ENCODE measurements around the gene RBMS3.

DNA sequence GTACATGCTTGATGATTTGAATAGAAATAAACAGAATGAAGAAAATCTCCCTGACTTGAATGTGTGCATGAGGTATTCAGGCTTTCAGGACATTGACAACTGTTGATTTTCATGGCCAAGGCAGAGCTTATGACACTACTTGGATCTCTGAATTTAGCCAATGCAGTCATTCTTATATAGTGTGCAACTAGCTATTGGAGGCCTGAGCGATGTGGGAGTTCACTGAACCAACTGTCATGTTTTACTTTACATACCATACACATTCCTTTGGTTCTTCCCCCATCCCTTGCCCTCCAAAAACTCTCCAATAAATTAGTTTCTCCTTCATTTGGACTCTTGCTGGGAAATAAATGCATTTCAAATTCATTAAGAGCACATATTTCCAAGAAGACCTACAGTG lies 460.4 kb downstream of the RBMS3 start:
- TF ChIP-seq, protein P1, sequence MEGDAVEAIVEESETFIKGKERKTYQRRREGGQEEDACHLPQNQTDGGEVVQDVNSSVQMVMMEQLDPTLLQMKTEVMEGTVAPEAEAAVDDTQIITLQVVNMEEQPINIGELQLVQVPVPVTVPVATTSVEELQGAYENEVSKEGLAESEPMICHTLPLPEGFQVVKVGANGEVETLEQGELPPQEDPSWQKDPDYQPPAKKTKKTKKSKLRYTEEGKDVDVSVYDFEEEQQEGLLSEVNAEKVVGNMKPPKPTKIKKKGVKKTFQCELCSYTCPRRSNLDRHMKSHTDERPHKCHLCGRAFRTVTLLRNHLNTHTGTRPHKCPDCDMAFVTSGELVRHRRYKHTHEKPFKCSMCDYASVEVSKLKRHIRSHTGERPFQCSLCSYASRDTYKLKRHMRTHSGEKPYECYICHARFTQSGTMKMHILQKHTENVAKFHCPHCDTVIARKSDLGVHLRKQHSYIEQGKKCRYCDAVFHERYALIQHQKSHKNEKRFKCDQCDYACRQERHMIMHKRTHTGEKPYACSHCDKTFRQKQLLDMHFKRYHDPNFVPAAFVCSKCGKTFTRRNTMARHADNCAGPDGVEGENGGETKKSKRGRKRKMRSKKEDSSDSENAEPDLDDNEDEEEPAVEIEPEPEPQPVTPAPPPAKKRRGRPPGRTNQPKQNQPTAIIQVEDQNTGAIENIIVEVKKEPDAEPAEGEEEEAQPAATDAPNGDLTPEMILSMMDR (IDR thresholded peaks at IDR 0.05), result no peak
- no peak for TF ChIP-seq POLR2A (IDR thresholded peaks at IDR 0.05)

Measured in thyroid gland (tissue), 4 donors.